Endothelial cell of umbilical vein (primary cell): ENCODE data around the gene SIGMAR1. TPM values are rescaled to one million over a fixed set of nuclear protein-coding genes. Genes with fewer than 3 reads are reported as not detected.

Experiments
- BruUV-seq: library from RNA; stranded (reverse); fragments of 400-500 nt; replicated peaks from 2 replicates; lab custom pipeline; 2021; lab: Mats Ljungman, UMichigan
- CTCF ChIA-PET: fragments of 300-600, 350-600 bp; sonication (Branson Sonifier 250); formaldehyde crosslinking; loops from one replicate; lab custom pipeline; 2021; ENCODE audit warnings: antibody characterized with exemption, inconsistent platforms; lab: Charles Lee
- POLR2A ChIA-PET: fragments of 300-600, 350-600 bp; sonication (Branson Sonifier 250); formaldehyde crosslinking; loops from one replicate; lab custom pipeline; 2021; ENCODE audit warnings: antibody characterized with exemption, inconsistent platforms; lab: Charles Lee
- DNase-seq: peaks from one replicate; pipeline ENCODE4 v3.0.0-alpha.2; 2011; ENCODE audit warnings: low read depth, low spot score
- FAIRE-seq: peaks from 2 replicates; lab custom pipeline; 2011; peaks lifted over from hg19 to GRCh38; lab: Jason Lieb, UNC
- H2AFZ ChIP-seq: 2 replicates; pipeline ENCODE4 v1.6.0; 2012; ENCODE audit warnings: low read depth, low read length, control low read depth, inconsistent platforms
- H3K27ac ChIP-seq: 2 replicates; pipeline ENCODE4 v1.5.1; 2011; ENCODE audit warnings: low read depth, mild to moderate bottlenecking, control low read depth, low read length, moderate library complexity; ENCODE audit not compliant: insufficient read depth
- H3K27me3 ChIP-seq, 2 experiments: 2 replicates each; pipeline versions ENCODE4 v1.6.0 to v1.6.1; 2011; ENCODE audit warnings: low read length in 2 of 2, mixed read lengths in 1 of 2; ENCODE audit not compliant: control insufficient read depth in 2 of 2, insufficient read depth in 2 of 2
- H3K36me3 ChIP-seq, 2 experiments: 2 replicates in 1 of 2; 3 replicates in 1 of 2; pipeline ENCODE4 v1.5.1; 2011; ENCODE audit warnings: low read length in 2 of 2, mild to moderate bottlenecking in 1 of 2, moderate library complexity in 1 of 2; ENCODE audit not compliant: control insufficient read depth in 2 of 2, insufficient read depth in 2 of 2; ENCODE audit errors: extremely low read depth in 1 of 2
- H3K4me1 ChIP-seq: 3 replicates; pipeline ENCODE4 v1.5.1; 2011; ENCODE audit warnings: mild to moderate bottlenecking, low read length; ENCODE audit not compliant: control insufficient read depth, insufficient read depth; ENCODE audit errors: extremely low read depth
- H3K4me2 ChIP-seq: 2 replicates; pipeline ENCODE4 v1.6.1; 2011; ENCODE audit warnings: low read length, control low read depth, mixed read lengths; ENCODE audit not compliant: insufficient read depth
- H3K4me3 ChIP-seq, 3 experiments: fragments of 200-600 bp in 1 of 3; sonication (generic), shearing (Covaris generic) in 1 of 3; replicated peaks in 1 of 3; 2 replicates each; pipeline ENCODE4 v1.5.1; 2011 to 2016; ENCODE audit warnings: control low read depth in 3 of 3, low read length in 3 of 3, mild to moderate bottlenecking in 2 of 3, inconsistent platforms in 1 of 3, low read depth in 1 of 3, moderate library complexity in 1 of 3; ENCODE audit not compliant: insufficient read depth in 1 of 3
- H3K79me2 ChIP-seq: 2 replicates; pipeline ENCODE4 v1.6.0; 2012; ENCODE audit warnings: low read length, inconsistent platforms; ENCODE audit not compliant: control insufficient read depth, insufficient read depth
- H3K9ac ChIP-seq: replicated peaks from 2 replicates; pipeline ENCODE3; 2011; ENCODE audit warnings: low read length, control low read depth; ENCODE audit not compliant: insufficient read depth; ENCODE audit errors: extremely low read depth
- H3K9me1 ChIP-seq: replicated peaks from 3 replicates; pipeline ENCODE4 v1.6.0; 2011; ENCODE audit warnings: mild to moderate bottlenecking, low read length; ENCODE audit not compliant: control insufficient read depth, insufficient read depth; ENCODE audit errors: extremely low read depth
- H3K9me3 ChIP-seq: replicated peaks from 2 replicates; pipeline ENCODE4 v1.5.1; 2012; ENCODE audit warnings: low read length, inconsistent platforms; ENCODE audit not compliant: control insufficient read depth, insufficient read depth
- H4K20me1 ChIP-seq: replicated peaks from 2 replicates; pipeline ENCODE3; 2011; ENCODE audit warnings: mild to moderate bottlenecking, low read length; ENCODE audit not compliant: control insufficient read depth, insufficient read depth; ENCODE audit errors: extremely low read depth
- EZH2 ChIP-seq: IDR thresholded peaks from 2 replicates; pipeline ENCODE4 v1.6.1; 2012; ENCODE audit warnings: borderline replicate concordance, low read depth, mild to moderate bottlenecking, moderate library complexity, low read length, inconsistent platforms; ENCODE audit not compliant: severe bottlenecking
- FOS ChIP-seq: IDR thresholded peaks from 2 replicates; pipeline ENCODE4 v1.6.1; 2011; ENCODE audit warnings: mild to moderate bottlenecking, low read length, moderate library complexity, borderline replicate concordance; ENCODE audit not compliant: insufficient read depth
- GATA2 ChIP-seq: IDR thresholded peaks from 2 replicates; pipeline ENCODE4 v1.7.0; 2011; ENCODE audit warnings: low read depth, mild to moderate bottlenecking, moderate library complexity, mixed read lengths, low read length; ENCODE audit not compliant: insufficient read length, insufficient read depth
- POLR2A ChIP-seq: IDR thresholded peaks from 2 replicates; pipeline ENCODE4 v1.6.1; 2012; ENCODE audit warnings: low read depth, mild to moderate bottlenecking, control low read depth, low read length
- POLR2AphosphoS5 ChIP-seq: IDR thresholded peaks from 2 replicates; pipeline ENCODE4 v1.6.1; 2012; ENCODE audit warnings: low read depth, mild to moderate bottlenecking, control low read depth, low read length, moderate library complexity; ENCODE audit not compliant: insufficient read depth
- dilution Hi-C: fragments of 300-500 bp; cut with MboI; formaldehyde crosslinking; loops from one replicate; pipeline ENCODE4 v1.15.0; 2019; ENCODE audit warnings: low sequenced_read_pairs; ENCODE audit not compliant: extremely low pct_ligation_motif_present
- intact Hi-C: fragments of 100-400 bp; cut with micrococcal nuclease; formaldehyde crosslinking; loops from one replicate; pipeline ENCODE4 v1.10.0; 2022
- polyA plus RNA-seq, 4 experiments: library from polyadenylated mRNA; depleted of rRNA in 3 of 4; stranded (reverse) in 3 of 4; unstranded in 1 of 4; fragments of >200 nt; gene quantifications; 2 replicates each; pipeline versions ENCODE4 v1.2.1 to v1.2.3, GENCODE V29; 2011 to 2012; ENCODE audit warnings: missing spikeins in 1 of 4
- total RNA-seq: library from RNA; stranded (reverse); gene quantifications from 2 replicates; pipeline ENCODE4 v1.2.3, GENCODE V29; 2021
- TF ChIP-seq, protein P1 (sequence below): IDR thresholded peaks from 2 replicates; pipeline ENCODE4 v1.6.1; 2011; ENCODE audit not compliant: insufficient read depth, insufficient read length
- TF ChIP-seq, protein P2 (sequence below), 2 donors: IDR thresholded peaks; 1 replicate in 1 of 2; 2 replicates in 1 of 2; pipeline ENCODE4 v1.5.1; 2011; ENCODE audit warnings: low read length in 2 of 2, mild to moderate bottlenecking in 2 of 2, moderate library complexity in 2 of 2, control low read depth in 1 of 2, inconsistent platforms in 1 of 2, low read depth in 1 of 2; ENCODE audit not compliant: insufficient read depth in 1 of 2; ENCODE audit errors: extremely low read depth in 1 of 2

The SIGMAR1 gene
- total and polyA plus RNA-seq, 2 donors (not counting 3 experiments of a cell fraction or from before 2014, with no cell fraction given): 78.4 to 81.2 TPM

DNA sequence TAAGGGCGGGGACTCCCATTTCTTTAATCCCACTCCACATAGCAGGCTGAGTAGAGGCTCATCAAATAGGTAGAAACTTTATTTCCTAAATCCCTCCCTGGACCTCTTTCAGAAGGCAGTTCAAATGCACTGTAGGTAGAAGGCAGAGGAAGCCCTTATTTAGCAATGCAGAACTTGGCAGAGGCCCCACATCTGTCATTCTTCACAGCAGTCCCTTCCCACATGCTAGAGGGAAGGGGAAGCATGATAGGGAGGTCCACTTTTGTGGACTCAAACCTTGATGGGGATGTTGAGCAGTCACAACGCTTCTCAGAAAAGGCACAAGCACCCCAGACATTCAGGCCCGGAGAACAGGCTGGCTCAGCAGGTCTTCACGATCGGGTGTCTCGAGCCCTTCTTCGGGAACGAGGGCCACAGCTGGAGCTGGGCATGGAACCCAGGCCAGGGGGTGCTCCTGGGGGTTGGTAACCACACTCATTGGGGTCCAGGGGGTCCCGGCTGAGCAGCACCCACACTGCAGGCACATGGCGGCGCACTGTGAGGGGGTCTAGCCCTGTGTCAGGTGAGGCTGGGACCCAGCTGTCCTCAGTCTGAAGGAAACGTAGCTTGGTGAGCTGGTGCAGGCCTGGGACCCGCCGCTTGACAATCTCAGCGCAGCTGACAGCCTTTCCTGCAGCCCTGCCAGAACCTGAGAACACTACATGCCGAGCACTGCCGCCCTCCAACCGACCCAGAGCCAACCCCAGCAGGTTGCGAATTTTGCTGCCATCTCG is 27.0 kb downstream of the SIGMAR1 start:
- dilution Hi-C loops (no loop called here), intact Hi-C loops (loop anchor here (5.0 kb wide), 1 partner anchor 153 kb away; the partner anchor contains the start of genes DNAI1 and FAM219A)
- Histone ChIP-seq H3K4me1 (peaks cover 13% of the 10 kb centered on the region), H3K4me3 (no peak overlapping the region), H3K36me3 (peaks cover 0 to 2% of the 10 kb centered on the region in 2 experiments), H3K79me2 (peaks cover 2% of the 10 kb centered on the region), H3K27ac (no peak overlapping the region), H3K27me3 (peaks cover 0 to 3% of the 10 kb centered on the region in 2 experiments), H3K9me3 (no peaks in the 10 kb centered on the region), H2AFZ (no peak overlapping the region), H3K9me1 (no peaks in the 10 kb centered on the region), H3K9ac (no peak overlapping the region), H4K20me1 (no peaks in the 10 kb centered on the region), H3K4me2 (no peak overlapping the region)
- ChIA-PET CTCF (interaction anchor here (1.2 to 2.0 kb wide), 2 partner anchors 10 to 23 kb away, joined by 3 to 8 read pairs; partner anchors contain the start of gene DCTN3), POLR2A (no interaction called here)
- no TSS peak for BruUV-seq
- FAIRE-seq: no peak
- no peak for DNase-seq
- TF ChIP-seq GATA2: no peak
- no peak for TF ChIP-seq POLR2A
- TF ChIP-seq POLR2AphosphoS5: no peak
- no peak for TF ChIP-seq EZH2
- TF ChIP-seq, protein P1, sequence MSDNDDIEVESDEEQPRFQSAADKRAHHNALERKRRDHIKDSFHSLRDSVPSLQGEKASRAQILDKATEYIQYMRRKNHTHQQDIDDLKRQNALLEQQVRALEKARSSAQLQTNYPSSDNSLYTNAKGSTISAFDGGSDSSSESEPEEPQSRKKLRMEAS: no peak
- no peak for TF ChIP-seq FOS
- TF ChIP-seq, protein P2, sequence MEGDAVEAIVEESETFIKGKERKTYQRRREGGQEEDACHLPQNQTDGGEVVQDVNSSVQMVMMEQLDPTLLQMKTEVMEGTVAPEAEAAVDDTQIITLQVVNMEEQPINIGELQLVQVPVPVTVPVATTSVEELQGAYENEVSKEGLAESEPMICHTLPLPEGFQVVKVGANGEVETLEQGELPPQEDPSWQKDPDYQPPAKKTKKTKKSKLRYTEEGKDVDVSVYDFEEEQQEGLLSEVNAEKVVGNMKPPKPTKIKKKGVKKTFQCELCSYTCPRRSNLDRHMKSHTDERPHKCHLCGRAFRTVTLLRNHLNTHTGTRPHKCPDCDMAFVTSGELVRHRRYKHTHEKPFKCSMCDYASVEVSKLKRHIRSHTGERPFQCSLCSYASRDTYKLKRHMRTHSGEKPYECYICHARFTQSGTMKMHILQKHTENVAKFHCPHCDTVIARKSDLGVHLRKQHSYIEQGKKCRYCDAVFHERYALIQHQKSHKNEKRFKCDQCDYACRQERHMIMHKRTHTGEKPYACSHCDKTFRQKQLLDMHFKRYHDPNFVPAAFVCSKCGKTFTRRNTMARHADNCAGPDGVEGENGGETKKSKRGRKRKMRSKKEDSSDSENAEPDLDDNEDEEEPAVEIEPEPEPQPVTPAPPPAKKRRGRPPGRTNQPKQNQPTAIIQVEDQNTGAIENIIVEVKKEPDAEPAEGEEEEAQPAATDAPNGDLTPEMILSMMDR (IDR thresholded peaks at IDR 0.05; ENCODE audit: extremely low read depth in 1 of 2, insufficient read depth in 1 of 2, low read depth in 1 of 2, low read length in 2 of 2): no peak
